H1 (cell line): ENCODE results near the gene MAP6. TPM values are rescaled to one million over a fixed set of nuclear protein-coding genes. Genes with fewer than 3 reads are reported as not detected.
A peak's percentile ranks its signal among the peaks of the same experiment; 100 is the strongest.

ENCODE experiments used
- CTCF ChIA-PET: fragments of 300-600 bp; sonication (Branson Sonifier 250); formaldehyde crosslinking; loops from one replicate; lab custom pipeline; 2021; ENCODE audit not compliant: partially characterized antibody; lab: Charles Lee
- POLR2A ChIA-PET: fragments of 300-600 bp; sonication (Branson Sonifier 250); formaldehyde crosslinking; loops from one replicate; lab custom pipeline; 2021; ENCODE audit warnings: inconsistent platforms; ENCODE audit not compliant: partially characterized antibody; lab: Charles Lee
- DNase-seq, 2 experiments: peaks; one replicate each; pipeline versions ENCODE4 v3.0.0 to v3.0.0-alpha.2; 2010 to 2022; ENCODE audit warnings: low spot score in 2 of 2, low read depth in 1 of 2, mixed read lengths in 1 of 2
- FAIRE-seq: peaks from 2 replicates; lab custom pipeline; 2011; peaks lifted over from hg19 to GRCh38; lab: Jason Lieb, UNC
- H2AFZ ChIP-seq: 2 replicates; pipeline ENCODE4 v1.8.1; 2012; ENCODE audit warnings: low read length, inconsistent platforms
- H2AK5ac ChIP-seq: 2 replicates; pipeline ENCODE4 v1.6.1; 2013; ENCODE audit warnings: low read depth, low read length
- H2BK120ac ChIP-seq: replicated peaks from 2 replicates; pipeline ENCODE3; 2013; ENCODE audit warnings: low read depth, low read length, inconsistent platforms
- H2BK12ac ChIP-seq: 2 replicates; pipeline ENCODE4 v1.6.1; 2013; ENCODE audit warnings: low read depth, low read length
- H2BK15ac ChIP-seq: 2 replicates; pipeline ENCODE4 v1.6.1; 2013; ENCODE audit warnings: low read length
- H2BK20ac ChIP-seq: 2 replicates; pipeline ENCODE4 v1.6.1; 2013; ENCODE audit warnings: low read length
- H2BK5ac ChIP-seq: 2 replicates; pipeline ENCODE4 v1.6.1; 2013; ENCODE audit warnings: low read depth, low read length
- H3K14ac ChIP-seq: 2 replicates; pipeline ENCODE4 v1.6.1; 2013; ENCODE audit warnings: inconsistent platforms; ENCODE audit not compliant: insufficient read length
- H3K18ac ChIP-seq: 2 replicates; pipeline ENCODE4 v1.6.1; 2013; ENCODE audit warnings: low read length; ENCODE audit errors: extremely low read depth
- H3K23ac ChIP-seq: 2 replicates; pipeline ENCODE4 v1.6.1; 2013; ENCODE audit warnings: inconsistent platforms; ENCODE audit not compliant: insufficient read length
- H3K23me2 ChIP-seq: 2 replicates; pipeline ENCODE4 v1.6.1; 2013; ENCODE audit warnings: low read depth, low read length
- H3K27ac ChIP-seq: 2 replicates; pipeline ENCODE4 v1.6.1; 2011; ENCODE audit warnings: low read depth, low read length, inconsistent platforms
- H3K27me3 ChIP-seq, 4 experiments: replicated peaks in 1 of 4; 1 replicate in 1 of 4; 2 replicates in 3 of 4; pipeline versions ENCODE4 v1.6.1 to v1.8.1; 2011 to 2013; ENCODE audit warnings: low read length in 3 of 4, mild to moderate bottlenecking in 3 of 4, inconsistent platforms in 2 of 4, mixed read lengths in 2 of 4, moderate library complexity in 1 of 4; ENCODE audit not compliant: control insufficient read depth in 3 of 4, insufficient read depth in 3 of 4; ENCODE audit errors: extremely low read depth in 1 of 4
- H3K36me3 ChIP-seq, 4 experiments: 2 replicates each; pipeline versions ENCODE4 v1.6.1 to v1.8.1; 2011 to 2013; ENCODE audit warnings: mild to moderate bottlenecking in 4 of 4, low read length in 3 of 4, moderate library complexity in 2 of 4, control low read depth in 1 of 4, inconsistent platforms in 1 of 4; ENCODE audit not compliant: insufficient read depth in 4 of 4, control insufficient read depth in 2 of 4
- H3K4ac ChIP-seq: replicated peaks from 2 replicates; pipeline ENCODE3; 2013; ENCODE audit warnings: low read length, low read depth, mixed read lengths, inconsistent platforms; ENCODE audit not compliant: insufficient read length
- H3K4me1 ChIP-seq, 4 experiments: replicated peaks in 1 of 4; 1 replicate in 1 of 4; 2 replicates in 3 of 4; pipeline versions ENCODE4 v1.6.1 to v1.8.1; 2011 to 2013; ENCODE audit warnings: low read length in 3 of 4, inconsistent platforms in 2 of 4, mixed read lengths in 1 of 4; ENCODE audit not compliant: insufficient read depth in 4 of 4, control insufficient read depth in 3 of 4
- H3K4me2 ChIP-seq, 2 experiments: 2 replicates each; pipeline versions ENCODE4 v1.6.1 to v1.8.1; 2011 to 2013; ENCODE audit warnings: low read depth in 2 of 2, low read length in 2 of 2, control low read depth in 1 of 2, inconsistent platforms in 1 of 2, mild to moderate bottlenecking in 1 of 2; ENCODE audit not compliant: insufficient read depth in 1 of 2
- H3K4me3 ChIP-seq, 4 experiments: fragments of 200-600, 300-600 bp in 1 of 4; sonication (generic), shearing (Covaris generic), sonication (Bioruptor Twin) in 1 of 4; 2 replicates each; pipeline versions ENCODE4 v1.5.1 to v1.8.1; 2011 to 2016; ENCODE audit warnings: low read length in 4 of 4, low read depth in 3 of 4, control low read depth in 2 of 4, inconsistent platforms in 2 of 4, mild to moderate bottlenecking in 2 of 4, mixed read lengths in 1 of 4, moderate library complexity in 1 of 4; ENCODE audit not compliant: insufficient read depth in 2 of 4; ENCODE audit errors: extremely low read depth in 1 of 4
- H3K56ac ChIP-seq: replicated peaks from 2 replicates; pipeline ENCODE3; 2013; ENCODE audit warnings: low read depth, mild to moderate bottlenecking, mixed read lengths, low read length, inconsistent platforms; ENCODE audit not compliant: insufficient read length
- H3K79me1 ChIP-seq: 2 replicates; pipeline ENCODE4 v1.6.1; 2013; ENCODE audit warnings: low read depth, low read length, control low read depth
- H3K79me2 ChIP-seq, 2 experiments: 2 replicates each; pipeline versions ENCODE4 v1.6.1 to v1.8.1; 2012 to 2013; ENCODE audit warnings: low read length in 2 of 2, mild to moderate bottlenecking in 2 of 2, inconsistent platforms in 1 of 2; ENCODE audit not compliant: insufficient read depth in 2 of 2, control insufficient read depth in 1 of 2
- H3K9ac ChIP-seq, 4 experiments: replicated peaks in 1 of 4; 1 replicate in 1 of 4; 2 replicates in 3 of 4; pipeline versions ENCODE4 v1.6.1 to v1.8.1; 2011 to 2013; ENCODE audit warnings: low read depth in 3 of 4, low read length in 3 of 4, control low read depth in 2 of 4, mild to moderate bottlenecking in 2 of 4, moderate library complexity in 2 of 4, inconsistent platforms in 1 of 4; ENCODE audit errors: extremely low read depth in 1 of 4
- H3K9me3 ChIP-seq, 2 experiments: 2 replicates each; pipeline versions ENCODE4 v1.6.1 to v1.8.1; 2012 to 2013; ENCODE audit warnings: mild to moderate bottlenecking in 2 of 2, moderate library complexity in 2 of 2, control low read depth in 1 of 2, inconsistent platforms in 1 of 2, low read depth in 1 of 2, low read length in 1 of 2, mixed read lengths in 1 of 2; ENCODE audit not compliant: insufficient read depth in 2 of 2
- H4K20me1 ChIP-seq, 2 experiments: replicated peaks in 1 of 2; 2 replicates each; pipeline versions ENCODE3 to v1.8.1; 2011 to 2013; ENCODE audit warnings: inconsistent platforms in 2 of 2, low read length in 2 of 2, mild to moderate bottlenecking in 1 of 2; ENCODE audit not compliant: insufficient read depth in 2 of 2, control insufficient read depth in 1 of 2
- H4K5ac ChIP-seq: 2 replicates; pipeline ENCODE4 v1.6.1; 2013; ENCODE audit warnings: low read length, low read depth, mixed read lengths, inconsistent platforms; ENCODE audit not compliant: insufficient read length
- H4K8ac ChIP-seq: 2 replicates; pipeline ENCODE4 v1.8.0; 2013; ENCODE audit warnings: mild to moderate bottlenecking, moderate library complexity, low read length, inconsistent platforms; ENCODE audit not compliant: insufficient read depth; ENCODE audit errors: extremely low read depth
- H4K91ac ChIP-seq: replicated peaks from 2 replicates; pipeline ENCODE3; 2013; ENCODE audit warnings: low read length, mixed read lengths, inconsistent platforms; ENCODE audit not compliant: insufficient read length
- CBX8 ChIP-seq: fragments of 300-800, 300-1000 bp; sonication (generic); IDR thresholded peaks from 2 replicates; pipeline ENCODE4 v1.7.1; 2016; ENCODE audit warnings: low read depth, low read length, borderline replicate concordance
- NANOG ChIP-seq: IDR thresholded peaks from 2 replicates; pipeline ENCODE4 v1.6.1; 2011; ENCODE audit warnings: low read length, low read depth, mild to moderate bottlenecking, inconsistent platforms; ENCODE audit not compliant: insufficient read depth, poor library complexity, severe bottlenecking
- SP2 ChIP-seq: IDR thresholded peaks from 2 replicates; pipeline ENCODE4 v1.6.1; 2012; ENCODE audit warnings: mild to moderate bottlenecking, low read length, inconsistent platforms
- WGBS, 2 experiments: shearing (Covaris generic) in 1 of 2; methylation state at CpG; one replicate each; pipeline versions ENCODE4 v1.1.6 to v1.1.7; 2013 to 2015; ENCODE audit warnings: low lambda C conversion rate in 2 of 2, mixed read lengths in 2 of 2, inconsistent platforms in 1 of 2, low coverage in 1 of 2, missing lambda C conversion rate in 1 of 2; ENCODE audit not compliant: insufficient replicate concordance in 2 of 2, insufficient coverage in 1 of 2, insufficient read length in 1 of 2; ENCODE audit errors: extremely low coverage in 1 of 2, missing lambda C conversion rate in 1 of 2; 5-methylcytosine and 5-hydroxymethylcytosine counted together
- polyA plus RNA-seq, 7 experiments: library from polyadenylated mRNA; depleted of rRNA in 3 of 7; stranded (reverse) in 5 of 7; unstranded in 2 of 7; fragments of >200 nt in 5 of 7; fragments of 200-250 nt in 2 of 7; gene quantifications; 1 replicate in 5 of 7; 2 replicates in 1 of 7; 4 replicates in 1 of 7; pipeline versions ENCODE4 v1.2.1 to v1.2.3, GENCODE V29; 2011 to 2013; ENCODE audit warnings: missing spikeins in 2 of 7, mixed read lengths in 2 of 7
- total RNA-seq: library from RNA; stranded (reverse); fragmentation: NEBNext Ultra II Directional; extraction: Animal tissue kit (Norgen Biotek cat#: 25700); gene quantifications from 2 replicates; pipeline ENCODE4 v1.2.1, GENCODE V29; 2021

The MAP6 gene
- total and polyA plus RNA-seq, 2 of the 8 experiments (the other 6 are each of a cell fraction or from before 2014, with no cell fraction given), result 0.54 to 0.89 TPM

DNA sequence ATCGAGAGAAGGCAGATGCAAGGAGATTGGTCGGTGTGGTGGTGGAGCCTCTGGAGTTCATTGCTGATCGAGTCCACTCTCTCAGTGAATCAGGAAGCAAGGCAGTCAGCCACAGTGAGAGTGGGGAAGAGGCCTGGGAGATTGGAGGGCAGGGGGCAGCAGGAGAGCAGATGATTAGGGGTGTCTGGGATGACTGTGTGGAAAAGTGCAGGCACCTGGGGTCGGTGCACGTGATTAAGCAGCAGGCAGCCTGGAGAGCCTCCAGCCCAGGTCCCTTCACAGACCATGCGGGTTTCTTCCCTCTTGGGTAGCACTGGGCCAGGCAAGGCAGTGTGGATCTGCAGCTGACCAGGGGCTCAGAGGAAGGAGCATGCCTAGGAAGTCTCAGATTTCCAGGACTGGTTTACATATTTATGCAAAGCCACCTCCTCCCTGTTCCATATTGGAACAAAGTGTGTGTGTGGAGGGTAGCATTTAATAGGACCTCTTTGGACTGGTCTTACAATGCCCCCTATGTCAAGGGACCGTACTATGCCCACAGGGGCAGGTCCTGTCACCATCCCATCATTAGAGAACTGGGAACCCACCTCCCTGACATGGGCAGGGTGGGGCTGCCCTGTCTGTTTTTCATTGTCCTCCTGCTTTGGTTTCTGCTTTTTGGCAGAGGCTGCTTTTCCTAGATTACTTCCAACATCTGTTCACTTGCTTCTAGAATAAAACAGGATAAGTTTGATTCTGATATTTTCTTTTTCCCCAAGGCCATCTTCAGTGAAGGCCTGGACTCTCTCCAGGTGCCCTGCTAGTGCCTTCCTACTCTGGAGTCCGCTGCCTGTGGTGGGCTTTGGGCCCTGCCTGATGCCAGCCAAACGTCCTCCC, 129.1 kb downstream of the MAP6 start:
- POLR2A ChIA-PET, result interaction anchor here (1.4 to 2.4 kb wide), 3 partner anchors 23 to 32 kb away, joined by 4 to 8 read pairs (median 7); partner anchors contain the start of gene SERPINH1
- no peak for TF ChIP-seq SP2
- no peak for TF ChIP-seq CBX8
- TF ChIP-seq NANOG, result no peak

More for the DNA sequence above, 129.1 kb downstream of the MAP6 start:
- Histone ChIP-seq H2BK12ac (0 out of 2 replicates have a peak overlapping the region, but pooled peaks have one; percentile 18), H3K56ac (no peak overlapping the region), H3K4me1 (peaks cover 0 to 3% (median 0%) of the 10 kb centered on the region in 4 experiments; a peak in 1 of 7 replicates), H3K9me3 (no peaks in the 10 kb centered on the region), H2BK120ac (no peak overlapping the region), H4K8ac (0 out of 2 replicates have a peak overlapping the region, but pooled peaks have one; percentile 3), H3K27ac (no peak overlapping the region), H2BK15ac (no peak overlapping the region), H3K4me3 (no peak overlapping the region), H2AFZ (no peak overlapping the region), H3K36me3 (no peaks in the 10 kb centered on the region), H3K4ac (no peak overlapping the region), H4K5ac (no peak overlapping the region), H3K9ac (no peak overlapping the region), H3K23ac (no peak overlapping the region), H3K79me2 (no peaks in the 10 kb centered on the region), H4K91ac (no peak overlapping the region), H2BK5ac (no peak overlapping the region), H4K20me1 (no peaks in the 10 kb centered on the region), H3K18ac (no peak overlapping the region), H3K14ac (no peak overlapping the region), H3K4me2 (no peak overlapping the region), H3K23me2 (no peaks in the 10 kb centered on the region), H3K79me1 (no peaks in the 10 kb centered on the region), H3K27me3 (no peaks in the 10 kb centered on the region; a peak in 1 of 7 replicates), H2BK20ac (no peak overlapping the region), H2AK5ac (no peak overlapping the region)
- WGBS, 2 experiments, result 93% methylated on average over 9 of the region's 9 CpGs; no CpG with 5 or more reads in 1 of the 2 experiments
- FAIRE-seq (no peak), DNase-seq (no peak)
- CTCF ChIA-PET, result interaction anchor here (0.6 to 27.2 kb wide), 11 partner anchors 7 to 1886 kb away, joined by 3 to 603 read pairs (median 3); no protein-coding TSS in a partner anchor
